HG02588 (cell line): ENCODE data around the gene AMZ1.

ENCODE experiments used
- ATAC-seq: cut with Tn5 transposase; IDR thresholded peaks from one replicate; pipeline ENCODE4 v1.9.1; 2021; ENCODE audit warnings: mild to moderate bottlenecking, moderate library complexity; ENCODE audit not compliant: unreplicated experiment

AMZ1 gene

DNA sequence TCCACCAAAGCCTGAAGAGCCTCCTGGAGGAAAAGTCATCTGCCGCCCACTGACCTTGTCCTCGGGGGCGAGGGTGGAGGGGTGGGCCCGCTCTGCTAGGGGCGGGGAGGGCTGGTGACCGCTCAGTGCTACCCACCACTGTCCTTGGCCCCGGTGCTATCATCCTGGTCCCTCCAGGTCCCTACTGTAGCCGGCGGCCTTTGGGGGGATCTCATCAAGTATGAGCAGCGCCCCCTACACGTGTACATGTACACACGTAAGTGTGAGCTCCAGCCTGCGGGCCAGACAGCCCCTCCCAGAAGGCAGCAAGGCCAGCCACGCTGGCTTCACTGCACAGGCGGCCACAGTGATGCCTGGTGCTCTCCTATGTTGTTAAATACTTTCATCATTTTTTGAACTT, 36.7 kb upstream of the AMZ1 start:
- no peak for ATAC-seq

DNA sequence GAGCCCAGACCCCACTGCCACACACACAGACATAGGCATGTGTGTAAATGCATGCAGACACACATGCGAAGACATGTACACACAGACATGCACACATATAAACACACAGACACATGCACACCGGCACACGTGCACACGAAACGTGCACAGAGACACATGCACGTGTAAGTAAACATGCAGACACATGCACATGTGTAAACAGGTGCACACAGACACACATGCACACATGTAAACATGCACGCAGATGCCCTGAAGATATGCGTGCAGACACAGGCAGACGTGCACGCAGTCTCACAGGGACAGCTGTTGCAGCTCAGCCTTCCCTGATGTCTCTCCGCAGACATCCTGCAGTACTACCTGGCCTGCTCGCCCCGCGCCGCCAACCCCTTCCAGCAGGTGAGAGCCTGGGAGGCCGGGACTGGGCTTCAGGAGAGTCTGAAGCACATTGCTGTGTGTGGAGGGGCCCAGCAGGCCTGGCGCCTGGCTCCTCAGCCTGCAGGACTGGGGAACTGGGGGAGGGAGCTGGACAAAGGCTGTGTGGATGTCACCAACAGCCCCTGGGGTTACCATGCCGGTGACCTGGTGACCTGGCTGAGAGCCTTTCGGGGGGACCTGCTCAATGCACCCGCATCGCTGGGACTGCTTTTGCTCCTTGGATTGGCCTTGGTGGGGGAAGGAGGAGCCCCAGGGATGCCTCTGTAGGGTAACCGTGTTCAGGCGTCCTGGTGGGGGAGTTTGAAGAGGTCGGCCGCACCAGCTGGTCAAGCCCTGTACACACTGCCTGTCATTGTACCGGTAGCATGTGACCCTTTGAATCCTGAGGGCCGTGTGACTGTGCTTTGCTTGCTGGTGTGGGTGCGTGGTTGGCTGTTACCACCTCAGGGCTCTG, 35.9 kb upstream of the AMZ1 start:
- no peak for ATAC-seq

DNA sequence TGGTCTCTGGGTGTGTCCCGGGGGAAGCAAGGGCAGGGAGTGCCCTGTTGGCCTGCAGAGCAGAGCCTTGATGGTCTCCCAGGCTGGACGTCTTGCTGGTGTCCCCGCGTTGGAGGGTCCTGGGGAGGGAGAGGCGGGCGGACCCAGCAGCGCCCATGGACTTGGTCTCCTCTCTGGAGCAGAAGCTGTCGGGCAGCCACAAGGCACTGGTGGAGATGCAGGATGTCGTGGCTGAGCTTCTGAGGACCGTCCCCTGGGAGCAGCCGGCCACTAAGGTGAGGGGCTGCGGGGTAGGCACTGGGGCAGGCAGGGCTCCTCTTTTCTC, 35.3 kb upstream of the AMZ1 start:
- ATAC-seq: no peak

DNA sequence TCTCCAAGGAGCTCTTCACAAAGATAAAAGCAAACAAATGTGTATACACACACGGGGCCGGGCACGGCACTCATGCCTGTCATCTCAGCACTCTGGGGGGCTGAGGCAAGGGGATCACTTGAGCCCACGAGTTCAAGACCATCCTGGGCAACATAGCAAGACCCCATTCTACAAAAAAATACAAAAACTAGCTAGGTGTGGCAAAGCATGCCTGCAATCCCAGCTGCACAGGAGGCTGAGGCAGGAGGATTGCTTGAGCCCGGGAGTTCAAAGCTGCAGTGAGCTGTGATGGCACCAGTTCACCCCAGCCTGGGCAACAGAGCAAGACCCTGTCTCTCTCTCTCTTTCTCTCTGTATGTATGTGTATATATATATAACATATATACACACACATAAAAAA, 33.9 kb upstream of the AMZ1 start:
- no peak for ATAC-seq

DNA sequence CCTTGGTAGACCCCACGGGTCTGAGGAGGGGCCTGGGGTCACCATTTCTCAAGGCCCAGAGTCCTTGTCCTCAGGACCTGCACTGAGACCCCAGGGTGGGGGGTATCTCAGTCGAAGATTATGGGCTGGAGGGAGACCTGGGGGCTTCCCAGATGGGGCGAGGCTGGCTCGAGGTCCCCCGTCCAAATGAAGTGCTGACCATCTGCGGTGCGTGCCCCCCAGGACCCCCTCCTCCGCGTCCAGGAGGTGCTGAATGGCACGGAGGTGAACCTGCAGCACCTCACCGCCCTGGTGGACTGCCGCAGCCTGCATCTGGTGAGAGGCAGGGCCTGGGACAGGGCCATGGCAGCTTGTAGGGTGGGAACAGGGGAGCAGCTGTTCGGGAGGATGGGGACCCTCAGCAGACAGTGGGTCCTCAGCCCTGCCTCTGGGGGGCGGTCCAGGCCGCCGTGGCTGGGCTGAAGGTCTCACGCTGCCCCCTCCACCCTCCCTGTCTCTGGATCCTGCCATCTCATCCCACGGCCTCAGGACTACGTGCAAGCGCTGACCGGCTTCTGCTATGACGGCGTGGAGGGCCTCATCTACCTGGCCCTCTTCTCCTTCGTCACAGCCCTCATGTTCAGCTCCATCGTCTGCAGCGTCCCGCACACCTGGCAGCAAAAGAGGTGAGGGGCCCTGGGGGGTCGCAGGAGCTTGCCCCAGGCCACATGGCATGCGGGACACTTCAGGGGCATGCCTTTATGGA, 32.0 kb upstream of the AMZ1 start:
- no peak for ATAC-seq

DNA sequence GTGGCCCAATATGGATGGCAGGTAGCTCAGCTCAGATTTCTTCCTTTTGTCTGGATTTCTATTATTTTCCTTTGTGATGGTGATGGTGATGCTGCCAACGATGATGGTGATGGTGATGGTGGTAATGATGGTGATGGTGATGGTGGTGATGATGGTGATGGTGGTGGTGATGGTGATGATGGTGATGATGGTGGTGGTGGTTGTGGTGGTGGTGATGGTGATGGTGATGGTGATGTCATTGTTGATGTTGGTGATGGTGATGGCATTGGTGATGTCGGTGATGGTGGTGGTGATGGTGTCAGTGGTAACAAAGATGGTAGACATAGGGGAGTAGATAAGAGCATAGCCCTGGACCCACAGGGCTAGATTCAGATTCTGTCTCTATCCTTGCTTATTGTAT, 30.8 kb upstream of the AMZ1 start:
- no peak for ATAC-seq

DNA sequence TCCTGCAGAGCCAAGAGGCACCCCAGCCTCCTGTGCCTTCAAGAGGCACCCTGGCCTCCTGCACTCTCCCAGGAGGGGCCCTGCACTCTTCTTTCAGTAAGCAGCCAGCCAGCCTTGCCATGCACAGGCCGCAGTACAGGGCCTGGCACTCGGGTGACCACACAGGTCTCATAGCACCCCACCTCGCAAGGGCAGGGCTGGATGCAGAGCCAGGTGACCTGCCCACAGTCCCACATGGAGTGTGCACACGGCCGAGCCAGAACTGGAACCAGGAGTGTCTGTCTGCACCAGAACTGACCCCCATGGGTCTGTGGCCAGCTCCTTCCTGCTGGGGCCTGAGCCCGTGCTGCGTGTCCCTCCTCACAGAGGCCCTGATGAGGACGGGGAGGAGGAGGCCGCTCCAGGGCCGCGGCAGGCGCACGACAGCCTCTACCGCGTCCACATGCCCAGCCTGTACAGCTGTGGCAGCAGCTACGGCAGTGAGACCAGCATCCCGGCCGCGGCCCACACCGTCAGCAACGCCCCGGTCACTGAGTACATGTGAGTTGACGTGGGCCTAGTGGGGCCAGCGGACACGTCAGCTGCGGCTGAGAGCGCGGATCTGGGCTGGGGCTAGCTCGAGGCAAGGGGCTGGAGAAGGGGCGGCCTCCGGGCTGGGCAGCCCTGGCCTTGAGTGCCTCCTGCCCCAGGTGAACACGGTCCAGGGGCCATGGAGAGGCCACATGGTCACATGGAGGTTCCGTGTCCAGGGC, 29.9 kb upstream of the AMZ1 start:
- no peak for ATAC-seq

DNA sequence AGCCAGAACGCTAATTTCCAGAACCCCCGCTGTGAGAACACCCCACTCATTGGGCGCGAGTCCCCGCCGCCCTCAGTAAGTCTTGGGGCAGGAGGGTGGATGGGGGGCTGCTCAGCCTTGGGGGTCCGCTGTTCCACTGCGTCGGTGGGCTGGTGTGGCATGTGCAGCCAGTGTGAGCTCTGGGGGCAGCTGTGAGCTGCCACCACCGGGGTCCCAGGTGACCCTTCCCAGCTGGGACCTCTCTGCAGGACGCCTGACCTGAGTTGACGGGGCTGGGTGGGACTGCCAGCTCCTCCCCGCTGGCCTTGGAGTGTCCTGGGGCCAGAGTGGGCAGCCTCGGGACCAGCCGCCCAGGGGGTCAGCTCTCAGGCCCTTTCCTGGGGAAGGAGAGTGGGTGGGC, 29.1 kb upstream of the AMZ1 start:
- no peak for ATAC-seq

DNA sequence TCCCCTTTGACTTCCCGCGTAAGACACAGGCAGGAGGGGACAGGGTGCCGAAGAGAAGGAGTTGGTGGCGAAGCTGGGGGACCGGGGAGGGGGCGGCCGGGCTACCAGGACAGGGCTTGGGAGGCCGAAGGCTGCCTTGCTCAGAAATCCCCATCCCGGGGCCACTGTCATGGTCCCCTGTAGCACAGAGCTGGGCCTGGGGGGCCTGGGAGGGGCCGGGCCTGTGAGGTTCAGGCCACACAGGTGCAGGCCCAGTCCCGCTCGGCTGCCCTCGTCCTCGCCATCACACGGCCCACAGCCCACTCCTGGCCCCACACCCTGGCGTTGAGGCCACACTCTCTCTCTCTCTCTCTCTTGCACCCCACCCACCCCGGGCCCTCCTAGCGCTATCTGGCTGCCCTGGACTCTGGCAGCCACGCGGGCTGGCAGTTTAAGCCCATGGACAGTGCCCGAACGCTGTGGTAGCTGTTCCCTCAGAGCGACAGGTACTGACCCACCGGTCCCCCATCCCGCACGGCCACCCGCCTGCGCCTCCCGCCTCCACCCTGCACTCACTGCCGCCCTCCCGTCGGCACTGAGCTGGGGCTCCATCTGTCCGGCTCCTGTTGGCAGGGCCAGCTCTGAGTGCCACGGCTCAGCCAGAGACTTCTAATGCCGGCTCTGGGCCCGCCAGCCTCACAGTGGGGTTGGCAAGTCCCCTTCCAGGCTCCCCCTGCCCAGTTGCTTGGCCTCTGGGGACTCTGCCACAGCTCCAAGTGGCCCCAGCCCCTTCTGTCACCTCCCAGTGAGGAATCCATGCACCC, 28.2 kb upstream of the AMZ1 start:
- ATAC-seq: no peak

DNA sequence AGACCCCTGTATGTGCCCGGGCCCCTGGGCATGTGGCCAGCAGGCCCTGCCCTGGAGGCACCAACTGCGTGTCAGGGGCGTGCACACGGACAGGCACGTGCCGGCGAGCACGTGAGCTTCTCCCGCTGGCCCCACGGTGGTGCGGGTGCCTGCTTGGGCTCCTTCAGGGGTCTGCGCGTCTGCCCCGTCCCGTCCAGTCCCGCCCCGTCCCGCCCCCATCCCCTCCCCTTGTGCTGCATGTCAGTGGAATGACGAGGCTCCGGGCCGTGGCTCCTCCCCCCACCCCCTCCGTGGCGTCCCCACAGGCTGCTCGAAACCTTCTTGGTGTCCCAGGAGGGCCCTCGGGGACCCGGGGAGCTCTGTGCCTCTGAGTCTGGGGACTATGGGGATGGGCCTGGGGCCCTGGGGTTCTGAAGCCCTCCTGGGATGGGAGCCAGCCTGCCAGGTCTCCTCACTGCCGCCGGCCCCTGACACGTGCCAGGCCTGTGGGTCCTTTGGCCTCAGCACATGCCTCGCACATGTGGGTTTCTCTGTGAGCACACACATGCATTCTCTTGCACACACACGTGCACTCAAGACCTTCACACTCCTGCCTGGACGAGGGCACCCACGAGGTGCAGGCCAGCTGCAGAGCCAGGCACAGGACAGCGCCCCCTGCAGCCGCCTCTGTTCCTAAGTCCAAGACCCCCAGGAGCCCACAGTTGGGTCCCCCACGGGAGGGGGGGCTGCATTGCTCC, 27.5 kb upstream of the AMZ1 start:
- no peak for ATAC-seq

DNA sequence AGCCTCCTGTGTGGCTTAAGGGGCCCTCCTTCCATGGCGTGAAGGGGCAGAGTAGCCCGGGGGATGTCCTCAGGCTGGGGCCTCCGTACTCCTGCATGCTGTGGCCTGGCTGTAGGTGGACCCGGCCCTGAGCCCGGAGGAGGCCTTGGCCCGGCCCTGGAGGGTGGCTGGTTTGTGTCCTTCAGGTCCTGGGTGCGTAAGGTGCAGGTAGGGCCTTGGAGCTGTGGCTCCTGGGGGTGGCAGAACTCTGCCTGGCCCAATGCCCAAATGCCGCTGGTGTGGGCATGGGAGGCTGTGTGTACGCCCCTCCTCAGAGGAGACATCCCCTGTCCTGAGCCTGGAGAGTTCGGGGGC, 26.9 kb upstream of the AMZ1 start:
- ATAC-seq: no peak

DNA sequence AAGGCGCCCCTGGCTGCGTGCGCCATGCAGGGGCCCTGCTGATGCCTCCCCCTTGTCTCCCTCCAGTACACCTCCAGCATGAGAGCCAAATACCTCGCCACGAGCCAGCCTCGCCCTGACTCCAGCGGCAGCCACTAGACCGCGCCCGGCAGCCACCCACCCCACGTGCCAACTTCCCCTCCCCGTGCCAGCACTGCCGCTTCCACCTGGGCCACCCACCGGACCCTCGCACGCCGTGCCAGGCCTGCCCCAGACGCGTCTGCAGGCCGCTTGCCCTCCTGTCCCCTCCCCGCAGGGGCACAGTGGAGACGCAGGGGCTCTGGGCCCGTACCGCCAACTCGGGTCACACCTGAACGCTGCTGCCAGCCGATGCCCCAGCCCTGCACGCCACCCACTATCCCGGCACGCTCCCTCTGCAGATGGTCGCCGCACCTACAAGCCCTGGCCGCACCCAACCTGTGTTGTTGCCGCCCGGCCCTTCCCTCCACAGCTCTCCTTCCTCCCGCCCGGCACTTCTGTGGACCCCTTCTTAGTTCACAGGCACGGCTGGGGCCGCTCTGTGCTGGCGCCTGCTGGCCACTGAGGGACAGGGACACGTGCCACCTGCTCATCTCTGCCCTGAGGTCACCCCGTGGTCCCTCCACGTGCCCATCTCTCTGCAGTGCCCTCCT, 26.3 kb upstream of the AMZ1 start:
- ATAC-seq: no peak

DNA sequence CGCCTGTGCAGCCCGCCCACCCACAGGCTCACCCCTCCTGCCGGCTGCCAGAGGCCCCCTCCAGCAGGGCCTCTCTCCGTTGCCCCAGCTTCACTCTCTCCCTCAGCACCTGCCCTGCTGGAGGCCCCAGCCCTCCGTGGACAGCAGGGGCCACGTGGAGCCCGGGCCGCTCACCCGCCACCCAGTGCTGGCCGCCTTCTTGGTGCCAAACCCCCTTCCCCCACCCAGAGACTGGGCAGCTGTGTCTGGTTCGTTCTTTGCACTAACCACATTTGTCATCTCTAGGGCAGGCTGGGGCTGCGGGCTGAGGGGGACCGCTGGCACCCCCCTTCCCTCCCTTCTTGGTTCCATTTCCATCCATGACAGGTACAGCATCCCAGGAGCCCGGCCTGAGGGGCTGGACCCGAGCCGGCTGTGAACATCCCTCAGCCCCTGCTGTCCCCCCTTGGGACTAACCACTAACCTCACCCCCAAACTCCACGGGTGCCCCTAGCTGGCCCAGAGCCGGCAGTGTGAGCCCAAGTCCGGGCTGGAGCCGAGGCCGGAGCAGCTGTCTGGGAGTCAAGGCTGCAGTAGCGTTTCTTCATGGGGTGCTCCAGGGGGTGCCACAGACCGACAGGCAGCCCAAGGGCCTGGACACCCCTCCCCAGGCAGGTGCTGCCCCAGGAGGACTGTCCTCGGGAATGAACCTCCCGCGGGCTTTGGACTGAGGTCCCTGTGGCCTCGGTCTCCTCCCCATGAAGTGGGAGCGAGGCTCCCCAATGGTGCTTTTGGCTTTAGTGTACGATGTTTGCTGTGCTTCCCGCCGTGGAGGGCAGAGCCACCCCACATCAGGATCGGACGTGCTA, 25.5 kb upstream of the AMZ1 start:
- ATAC-seq: no peak

DNA sequence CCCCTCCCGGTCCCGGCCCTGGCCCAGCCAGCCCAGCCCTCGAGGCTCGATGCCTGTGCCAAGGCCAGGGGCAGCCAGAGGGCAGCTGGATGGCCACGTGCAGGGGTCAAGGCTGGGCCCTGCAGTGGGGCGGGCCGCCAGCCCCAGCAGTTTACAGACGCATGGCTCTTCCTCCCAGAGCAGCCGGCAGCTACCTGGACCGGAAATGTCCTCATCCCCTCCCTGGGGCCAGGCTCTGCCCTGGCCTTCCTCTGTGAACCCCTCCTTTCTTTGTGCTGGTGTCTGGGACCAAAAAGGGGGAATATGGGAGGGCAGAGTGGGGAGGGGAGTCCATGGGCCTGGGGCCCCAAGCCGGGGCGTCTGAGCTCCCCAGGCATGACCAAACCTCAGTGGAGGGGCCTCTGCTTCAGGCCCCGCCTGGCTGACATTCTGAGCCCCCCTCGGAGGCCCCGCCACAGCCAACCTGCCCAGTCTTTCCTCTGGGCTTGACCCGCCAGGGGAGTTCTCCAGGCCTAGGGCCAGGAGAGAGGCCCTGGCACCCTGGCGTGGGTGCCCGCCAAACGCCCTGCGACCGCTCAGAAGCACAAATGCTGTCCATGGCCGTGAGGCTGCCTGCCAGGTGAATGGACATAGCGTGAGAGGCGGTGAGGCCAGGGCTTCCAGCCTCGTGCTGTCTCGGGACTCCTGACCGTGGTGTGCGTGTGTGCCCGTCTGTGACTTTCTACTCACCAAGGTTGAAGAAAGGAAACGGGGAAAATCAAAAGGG, 24.7 kb upstream of the AMZ1 start:
- ATAC-seq: no peak

DNA sequence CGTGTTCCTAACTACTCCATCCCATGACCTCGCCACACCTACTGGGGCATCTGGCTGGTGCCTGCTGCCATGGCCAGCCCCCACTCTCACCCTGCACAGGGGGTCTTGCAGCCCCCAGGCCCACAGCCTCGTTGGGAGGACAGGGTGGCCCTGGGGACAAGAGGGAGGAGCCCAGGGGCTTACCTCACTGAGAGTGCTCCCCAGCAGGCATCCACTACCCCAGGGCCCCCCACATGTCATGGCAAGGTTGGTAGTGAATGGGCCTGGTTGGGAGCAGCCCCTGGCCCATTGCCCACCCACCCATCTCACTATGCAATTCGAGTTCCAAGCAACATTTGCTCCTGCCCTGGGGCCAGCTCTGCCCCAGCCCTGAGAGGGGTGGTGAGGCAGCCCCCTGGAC, 24.0 kb upstream of the AMZ1 start:
- no peak for ATAC-seq

DNA sequence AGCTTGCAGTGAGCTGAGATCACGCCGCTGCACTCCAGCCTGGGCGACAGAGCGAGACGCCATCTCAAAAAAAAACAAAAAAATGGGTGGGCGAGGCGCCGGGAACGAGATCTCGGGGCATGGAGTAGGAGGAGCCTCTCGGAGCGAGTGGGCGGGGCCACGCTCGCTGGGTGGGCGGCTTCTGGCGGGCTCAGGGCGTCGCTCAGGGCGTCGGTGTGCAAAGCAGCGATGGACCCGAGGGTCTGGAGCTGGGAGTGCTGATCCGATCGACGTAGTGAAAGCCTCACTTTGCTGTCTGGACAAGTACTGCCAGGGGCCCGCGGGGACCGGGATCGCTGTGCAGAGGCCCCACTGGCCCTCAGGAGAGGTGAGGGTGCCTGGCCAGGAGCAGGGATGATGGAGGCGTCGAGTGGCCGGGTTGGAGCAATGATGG, 22.6 kb upstream of the AMZ1 start:
- no peak for ATAC-seq

DNA sequence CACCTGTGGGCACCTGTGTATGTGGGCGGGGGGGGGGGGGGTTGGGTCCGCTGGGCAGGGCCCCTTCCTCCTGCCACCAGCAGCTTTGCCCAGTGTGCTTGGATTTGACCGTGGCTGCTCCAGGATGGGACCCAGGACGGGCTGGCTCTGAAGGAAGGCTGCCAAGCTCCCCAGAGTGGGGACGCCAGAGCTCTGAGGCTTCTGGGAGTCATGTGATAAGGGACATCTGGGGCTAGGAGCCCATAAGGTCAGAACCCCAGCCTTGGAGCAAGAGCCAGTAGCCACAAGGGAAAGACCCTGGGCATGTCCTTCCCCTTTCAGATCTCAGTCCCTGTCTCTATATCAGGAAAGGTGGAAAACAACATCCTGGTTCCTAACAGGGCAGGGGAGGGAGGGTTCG, 21.8 kb upstream of the AMZ1 start:
- no peak for ATAC-seq

DNA sequence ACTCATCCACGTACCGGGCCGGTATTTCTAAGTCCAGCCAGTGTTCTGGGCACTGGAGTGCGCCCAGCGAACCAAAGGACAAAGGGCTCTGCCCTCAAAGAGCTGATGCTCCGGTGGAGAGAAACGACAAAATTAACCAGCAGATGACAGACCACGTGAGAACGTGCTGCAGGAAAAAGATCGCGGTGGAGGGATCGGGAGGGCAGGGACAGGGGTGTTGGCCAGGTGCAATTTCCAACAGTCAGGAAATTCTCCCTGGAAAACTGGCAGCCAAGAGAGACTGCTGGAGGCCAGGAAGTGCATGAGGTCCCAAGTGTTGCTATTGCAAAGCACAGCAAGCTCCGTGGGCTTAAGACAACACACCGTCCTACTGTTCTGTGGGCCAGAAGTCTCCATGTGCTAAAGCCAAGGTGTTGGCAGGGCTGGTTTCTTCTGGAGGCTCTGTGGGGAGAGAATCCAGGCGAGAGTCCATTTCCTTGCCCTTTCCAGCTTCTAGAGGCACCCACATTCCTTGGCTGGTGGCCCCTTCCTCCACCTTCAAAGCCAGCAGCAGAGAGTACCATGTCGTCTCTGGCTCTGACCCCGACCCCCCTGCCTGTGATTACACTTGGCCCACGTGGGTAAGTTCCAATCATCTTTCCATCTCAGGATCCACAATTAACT, 21.3 kb upstream of the AMZ1 start:
- no peak for ATAC-seq
